Esophagus (tissue), 2 donors: ENCODE data around the gene EPHB1. TPM values are rescaled to one million over a fixed set of nuclear protein-coding genes. Genes with fewer than 3 reads are reported as not detected.

ENCODE experiments used
- H3K27ac ChIP-seq, 2 donors: one replicate each; pipeline ENCODE4 v1.5.1; 2013; ENCODE audit warnings: low read depth in 2 of 2, mild to moderate bottlenecking in 2 of 2, inconsistent platforms in 1 of 2, low read length in 1 of 2, moderate library complexity in 1 of 2
- H3K27me3 ChIP-seq, 2 donors: one replicate each; pipeline ENCODE4 v1.6.1; 2013; ENCODE audit warnings: low read length in 2 of 2, control low read depth in 1 of 2, mild to moderate bottlenecking in 1 of 2; ENCODE audit not compliant: insufficient read depth in 2 of 2, control insufficient read depth in 1 of 2
- H3K36me3 ChIP-seq, 2 donors: one replicate each; pipeline ENCODE4 v1.6.1; 2013; ENCODE audit warnings: low read length in 1 of 2; ENCODE audit not compliant: control insufficient read depth in 2 of 2, insufficient read depth in 2 of 2
- H3K4me1 ChIP-seq, 2 donors: one replicate each; pipeline ENCODE4 v1.6.1; 2013; ENCODE audit warnings: low read length in 1 of 2; ENCODE audit not compliant: control insufficient read depth in 2 of 2, insufficient read depth in 2 of 2
- H3K4me3 ChIP-seq, 2 donors: one replicate each; pipeline ENCODE4 v1.5.1; 2013; ENCODE audit warnings: low read length in 2 of 2, mild to moderate bottlenecking in 2 of 2, low read depth in 1 of 2, moderate library complexity in 1 of 2
- H3K9me3 ChIP-seq, 2 donors: one replicate each; pipeline ENCODE4 v1.6.1; 2013; ENCODE audit warnings: mild to moderate bottlenecking in 2 of 2, low read depth in 1 of 2, low read length in 1 of 2, moderate library complexity in 1 of 2; ENCODE audit not compliant: control insufficient read depth in 2 of 2, insufficient read depth in 1 of 2
- WGBS, 2 donors: extraction: QIAGEN DNeasy Blood & Tissue Kit; methylation state at CpG; one replicate each; pipeline ENCODE4 v1.1.7; 2013; 5-methylcytosine and 5-hydroxymethylcytosine counted together
- polyA plus RNA-seq, 2 donors: library from polyadenylated mRNA; stranded (reverse); fragments of 200-250 nt; gene quantifications; one replicate each; pipeline ENCODE4 v1.2.3, GENCODE V29; 2013
- donor health status: healthy with polysubstance abuse.
- donor health status: Bipolar disorder and iron deficiency.

EPHB1 gene
- polyA plus RNA-seq, 2 donors = 0.04 to 0.38 TPM

DNA sequence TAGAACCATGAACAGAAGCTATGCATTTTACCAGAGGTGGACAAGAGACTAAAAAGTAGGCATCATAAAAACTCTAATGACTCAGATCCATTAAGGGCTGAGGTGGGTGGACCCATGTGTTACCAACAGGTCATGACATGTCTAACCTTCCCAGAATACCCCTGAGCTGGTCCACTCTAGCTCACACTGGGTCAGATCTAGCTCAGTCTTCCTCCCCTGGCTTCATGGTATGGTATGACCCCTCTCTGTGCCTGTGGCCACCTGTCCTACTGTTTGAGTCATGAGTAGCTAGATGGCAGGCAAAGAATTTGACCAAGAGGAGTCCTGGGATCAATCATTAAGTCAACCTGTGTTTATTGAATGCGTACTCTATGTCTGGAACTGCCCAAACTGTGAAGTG lies 340.4 kb downstream of the EPHB1 start:
- Histone ChIP-seq H3K4me1 (no peaks in the 10 kb centered on the region), H3K27ac (no peak overlapping the region), H3K4me3 (no peak overlapping the region), H3K36me3 (no peaks in the 10 kb centered on the region), H3K27me3 (no peaks in the 10 kb centered on the region), H3K9me3 (no peaks in the 10 kb centered on the region)
- WGBS, 2 donors = 85 to 90% methylated on average over 1 of the region's 1 CpG

GRCh38 chr3:135136361-135137100 lies 341.5 kb downstream of the EPHB1 start:
- Histone ChIP-seq H3K36me3 (no peaks in the 10 kb centered on the region), H3K27ac (no peak overlapping the region), H3K4me3 (no peak overlapping the region), H3K27me3 (no peaks in the 10 kb centered on the region), H3K9me3 (no peaks in the 10 kb centered on the region), H3K4me1 (no peaks in the 10 kb centered on the region)
- WGBS, 2 donors = 68 to 73% methylated on average over 3 of the region's 3 CpGs

DNA sequence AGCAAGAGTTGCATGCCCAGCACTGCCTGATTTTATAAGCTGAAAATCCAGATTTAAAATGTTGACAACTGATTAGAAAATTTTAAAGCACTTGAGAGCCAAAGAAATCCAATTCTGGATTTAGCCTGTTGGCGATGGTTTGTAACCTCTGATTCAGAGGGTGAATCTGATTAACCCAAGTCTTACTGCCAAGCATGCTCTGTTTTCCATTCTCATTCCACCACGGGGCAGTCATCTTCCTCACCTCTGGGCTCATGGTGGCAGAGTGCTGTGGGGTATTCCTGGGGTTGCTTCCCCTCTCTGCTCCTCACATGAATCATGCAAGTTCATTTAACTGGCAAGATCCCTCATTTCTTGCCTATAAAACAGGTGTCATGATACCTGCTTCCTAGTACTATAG lies 342.2 kb downstream of the EPHB1 start:
- no peaks in the 10 kb centered on the region for H3K9me3 ChIP-seq
- no peak overlapping the region for H3K27ac ChIP-seq
- H3K27me3 ChIP-seq = no peaks in the 10 kb centered on the region
- no peaks in the 10 kb centered on the region for H3K4me1 ChIP-seq
- no peak overlapping the region for H3K4me3 ChIP-seq
- no peaks in the 10 kb centered on the region for H3K36me3 ChIP-seq
- 76 to 88% methylated on average over 2 of the region's 2 CpGs for WGBS, 2 donors

DNA sequence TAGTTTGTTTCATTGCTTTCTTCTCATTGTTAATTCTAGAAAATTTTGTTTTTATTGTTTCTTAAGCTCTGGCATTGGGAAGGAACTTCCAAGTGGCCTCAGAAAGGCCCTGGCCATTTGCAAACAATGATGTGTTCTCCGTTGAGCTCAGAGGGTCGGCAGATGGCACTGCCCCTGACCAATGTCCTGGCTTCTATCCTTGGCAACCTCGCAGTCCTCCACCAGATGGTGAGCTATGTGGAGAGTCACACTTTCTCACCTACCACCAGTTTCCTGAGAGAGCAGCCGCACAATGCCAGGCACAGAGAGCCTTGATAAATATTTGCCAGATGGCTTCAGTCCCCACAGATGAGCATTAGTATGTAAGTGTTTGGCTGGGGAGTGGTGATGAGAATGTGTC lies 343.7 kb downstream of the EPHB1 start:
- no peaks in the 10 kb centered on the region for H3K27me3 ChIP-seq
- H3K4me1 ChIP-seq = no peaks in the 10 kb centered on the region
- H3K9me3 ChIP-seq = no peaks in the 10 kb centered on the region
- 81 to 87% methylated on average over 4 of the region's 4 CpGs for WGBS, 2 donors
- no peak overlapping the region for H3K4me3 ChIP-seq
- H3K27ac ChIP-seq = no peak overlapping the region
- H3K36me3 ChIP-seq = no peaks in the 10 kb centered on the region

- WGBS, 2 donors = 94 to 95% methylated on average over 3 of the region's 3 CpGs
Measured at GRCh38 chr3:135140591-135140990, 345.5 kb downstream of the EPHB1 start.

DNA sequence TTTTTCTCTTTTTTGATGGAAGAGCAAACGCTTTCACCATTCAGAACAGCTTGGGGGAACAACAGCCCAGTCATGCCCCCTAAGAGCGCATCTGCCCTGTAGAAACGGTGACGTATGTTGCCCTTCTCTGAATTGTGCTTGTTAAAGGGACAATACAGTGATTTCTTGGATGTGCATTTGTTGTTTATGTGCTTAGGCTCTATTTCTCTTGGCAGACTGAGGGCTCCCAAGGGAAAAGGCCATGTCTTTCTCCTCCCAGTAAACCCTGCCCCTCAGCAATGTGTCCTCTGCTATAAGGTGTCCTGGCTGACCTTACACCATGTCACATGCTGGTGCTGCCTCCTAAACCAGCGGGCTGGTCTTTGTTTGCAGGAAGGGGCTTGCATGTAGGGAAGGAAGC lies 346.1 kb downstream of the EPHB1 start:
- WGBS, 2 donors = 76 to 77% methylated on average over 5 of the region's 5 CpGs
- H3K9me3 ChIP-seq = no peaks in the 10 kb centered on the region
- H3K36me3 ChIP-seq = no peaks in the 10 kb centered on the region
- H3K4me1 ChIP-seq = no peaks in the 10 kb centered on the region
- no peak overlapping the region for H3K4me3 ChIP-seq
- H3K27ac ChIP-seq = no peak overlapping the region
- H3K27me3 ChIP-seq = no peaks in the 10 kb centered on the region

More at GRCh38 chr3:135140591-135140990, 345.5 kb downstream of the EPHB1 start:
- no peak overlapping the region for H3K4me3 ChIP-seq
- H3K36me3 ChIP-seq = no peaks in the 10 kb centered on the region
- no peak overlapping the region for H3K27ac ChIP-seq
- no peaks in the 10 kb centered on the region for H3K4me1 ChIP-seq
- H3K9me3 ChIP-seq = no peaks in the 10 kb centered on the region
- H3K27me3 ChIP-seq = no peaks in the 10 kb centered on the region

- Histone ChIP-seq H3K4me1 (no peaks in the 10 kb centered on the region), H3K4me3 (no peak overlapping the region)
- 78 to 81% methylated on average over 2 of the region's 2 CpGs for WGBS, 2 donors
Measured at GRCh38 chr3:135141672-135142071, 346.6 kb downstream of the EPHB1 start.

GRCh38 chr3:135142530-135142929 lies 347.5 kb downstream of the EPHB1 start:
- no peaks in the 10 kb centered on the region for H3K9me3 ChIP-seq
- no peaks in the 10 kb centered on the region for H3K27me3 ChIP-seq
- H3K4me1 ChIP-seq = no peaks in the 10 kb centered on the region
- no peaks in the 10 kb centered on the region for H3K36me3 ChIP-seq
- WGBS, 2 donors = 81 to 84% methylated on average over 5 of the region's 5 CpGs
- H3K27ac ChIP-seq = no peak overlapping the region
- no peak overlapping the region for H3K4me3 ChIP-seq

More at GRCh38 chr3:135141672-135142071, 346.6 kb downstream of the EPHB1 start:
- Histone ChIP-seq H3K27me3 (no peaks in the 10 kb centered on the region), H3K9me3 (no peaks in the 10 kb centered on the region), H3K27ac (no peak overlapping the region), H3K36me3 (no peaks in the 10 kb centered on the region)

- Histone ChIP-seq H3K9me3 (no peaks in the 10 kb centered on the region), H3K4me3 (no peak overlapping the region), H3K27ac (no peak overlapping the region), H3K27me3 (no peaks in the 10 kb centered on the region), H3K4me1 (no peaks in the 10 kb centered on the region), H3K36me3 (no peaks in the 10 kb centered on the region)
- WGBS, 2 donors = 80% methylated on average over 2 of the region's 2 CpGs
Measured at GRCh38 chr3:135143474-135143873, 348.4 kb downstream of the EPHB1 start.

DNA sequence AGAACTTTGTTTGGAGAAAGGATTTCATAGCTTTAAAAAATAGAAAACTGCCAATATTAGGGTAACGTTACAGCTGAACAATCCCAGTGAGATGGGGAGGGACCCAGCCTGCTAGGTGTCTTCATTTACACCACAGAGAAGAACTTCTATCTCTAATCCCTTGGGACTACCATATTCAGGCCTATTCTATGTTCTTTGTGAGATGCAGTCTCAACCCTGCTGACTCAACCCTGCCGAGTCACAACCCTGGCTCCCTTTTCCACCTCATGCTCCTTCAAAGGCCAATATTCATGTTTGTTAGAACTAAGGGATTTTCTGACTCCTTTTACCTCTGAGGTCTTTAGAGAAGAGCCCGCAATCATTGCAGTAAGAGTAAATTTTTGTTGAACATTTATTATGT lies 350.5 kb downstream of the EPHB1 start:
- Histone ChIP-seq H3K4me1 (no peaks in the 10 kb centered on the region), H3K27ac (no peak overlapping the region), H3K4me3 (no peak overlapping the region), H3K36me3 (no peaks in the 10 kb centered on the region), H3K9me3 (no peaks in the 10 kb centered on the region), H3K27me3 (no peaks in the 10 kb centered on the region)
- WGBS, 2 donors = 82 to 88% methylated on average over 3 of the region's 3 CpGs
